ENCODE results near the gene EXOSC5.

Gene EXOSC5

GRCh38 chr19:41341669-41342490 lies 55.3 kb downstream of the EXOSC5 start:
- no peak for DNase-seq
- peaks cover 34% of the 10 kb centered on the region for H3K4me1 Mint-ChIP-seq
- H3K9me3 Mint-ChIP-seq = no peaks in the 10 kb centered on the region
- H3K36me3 Mint-ChIP-seq (ENCODE audit: low read depth) = peaks cover 60% of the 10 kb centered on the region
- H3K4me3 Mint-ChIP-seq = no peak overlapping the region
- ATAC-seq = no peak
- no peaks in the 10 kb centered on the region for H3K27me3 Mint-ChIP-seq
- H3K27ac Mint-ChIP-seq = no peak overlapping the region

GRCh38 chr19:41339936-41340335 lies 57.2 kb downstream of the EXOSC5 start:
- Mint-ChIP-seq H3K9me3 (no peaks in the 10 kb centered on the region), H3K27ac (peak overlapping the region; percentile 1), H3K4me3 (no peak overlapping the region), H3K36me3 (ENCODE audit: low read depth) (peaks cover 57% of the 10 kb centered on the region), H3K4me1 (peaks cover 43% of the 10 kb centered on the region), H3K27me3 (no peaks in the 10 kb centered on the region)
- ATAC-seq = no peak
- no peak for DNase-seq

All from activated naive CD8-positive, alpha-beta T cell treated with anti-CD3 and anti-CD28 coated beads, Interleukin-2, amount 50 U/mL, for 24 hours (primary cell).